ENCODE measurements around the gene ATP2C1. TPM values are rescaled to one million over a fixed set of nuclear protein-coding genes. Genes with fewer than 3 reads are reported as not detected.
"Not testable (repeated sequence)": the region's sequence is repeated elsewhere in the genome, so short reads cannot be mapped to it uniquely, and the experiment has no call there.

The ATP2C1 gene
- total RNA-seq, 1 donor from 2014 or later = 57.2 TPM

DNA sequence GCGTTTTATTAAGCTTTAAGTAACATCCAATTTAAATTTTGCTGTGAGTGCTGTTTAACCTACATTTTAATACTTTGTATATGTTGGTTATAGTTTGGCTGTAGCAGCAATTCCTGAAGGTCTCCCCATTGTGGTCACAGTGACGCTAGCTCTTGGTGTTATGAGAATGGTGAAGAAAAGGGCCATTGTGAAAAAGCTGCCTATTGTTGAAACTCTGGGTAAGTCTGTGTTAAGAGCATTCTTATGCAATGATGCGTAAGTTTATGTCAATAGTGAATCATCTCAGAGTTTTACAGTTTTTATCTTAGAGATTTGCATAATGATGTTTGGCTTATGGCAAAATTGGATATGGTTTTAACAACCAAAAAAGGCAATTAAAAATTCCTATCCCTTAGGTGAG, 70.0 kb downstream of the ATP2C1 start:
- no peak for DNase-seq (ENCODE audit: missing footprints)
- intact Hi-C loops (cut with DNase I) = loop anchor here (5.0 kb wide), 1 partner anchor 72 kb away; the partner anchor contains the start of gene ATP2C1
- no peak for ATAC-seq

DNA sequence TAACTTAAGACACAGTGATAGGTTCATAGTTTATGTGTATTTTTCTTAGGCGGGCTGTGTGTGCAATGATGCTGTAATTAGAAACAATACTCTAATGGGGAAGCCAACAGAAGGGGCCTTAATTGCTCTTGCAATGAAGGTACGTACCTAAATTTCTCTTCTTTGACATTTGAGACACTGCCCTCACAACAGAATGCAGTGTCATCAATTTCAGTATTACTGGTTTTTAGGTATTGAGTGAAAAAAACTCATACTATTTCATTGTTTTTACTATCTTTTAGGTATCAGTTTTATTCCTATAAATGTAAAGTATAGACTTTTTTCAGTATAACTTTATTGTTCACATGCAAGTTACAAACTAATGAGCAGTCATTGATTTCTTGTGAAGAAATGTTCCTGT, 73.4 kb downstream of the ATP2C1 start:
- no peak for DNase-seq (ENCODE audit: missing footprints)
- ATAC-seq = no peak
- intact Hi-C loops (cut with DNase I) = no loop called here

DNA sequence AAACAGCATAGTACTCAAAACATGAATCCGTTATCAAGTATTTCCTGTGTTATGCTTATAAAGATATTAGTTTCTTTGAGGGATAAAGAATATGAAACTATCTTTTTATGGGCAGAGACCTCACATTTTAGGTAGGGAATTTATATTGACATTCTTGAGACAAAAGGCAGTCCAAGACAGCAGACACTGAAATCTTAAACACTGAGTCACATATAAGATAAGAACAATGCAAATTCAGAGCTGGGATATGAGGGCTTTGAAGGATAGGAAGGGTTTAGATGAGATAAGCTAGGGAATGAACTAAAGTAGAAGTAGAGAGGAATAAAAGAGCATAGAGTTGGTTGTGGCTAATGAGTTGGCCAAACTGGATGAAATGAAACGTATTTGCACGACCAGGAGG, 74.3 kb downstream of the ATP2C1 start:
- ATAC-seq (no peak), DNase-seq (ENCODE audit: missing footprints) (no peak)
- intact Hi-C loops (cut with DNase I) = no loop called here

DNA sequence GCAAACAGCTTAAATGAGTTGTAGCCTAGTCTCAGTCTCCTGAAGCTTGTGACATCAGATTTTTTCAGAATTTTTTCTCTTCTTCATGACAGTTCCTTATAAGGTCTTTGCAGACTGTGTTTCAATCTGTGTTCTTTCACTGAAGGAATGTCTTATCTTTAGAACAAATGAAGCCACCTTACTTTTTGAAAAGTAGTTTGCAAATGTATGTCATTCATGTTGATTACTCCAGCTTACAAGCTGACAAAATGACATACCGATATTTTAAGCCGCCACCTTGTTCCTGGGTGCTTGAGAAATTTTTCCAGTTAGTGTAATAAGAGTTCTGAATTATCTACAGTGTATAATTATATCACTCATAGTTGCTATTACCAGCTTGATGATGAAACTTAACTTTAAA, 75.7 kb downstream of the ATP2C1 start:
- intact Hi-C loops (cut with DNase I) = no loop called here
- DNase-seq (ENCODE audit: missing footprints) (no peak), ATAC-seq (no peak)

DNA sequence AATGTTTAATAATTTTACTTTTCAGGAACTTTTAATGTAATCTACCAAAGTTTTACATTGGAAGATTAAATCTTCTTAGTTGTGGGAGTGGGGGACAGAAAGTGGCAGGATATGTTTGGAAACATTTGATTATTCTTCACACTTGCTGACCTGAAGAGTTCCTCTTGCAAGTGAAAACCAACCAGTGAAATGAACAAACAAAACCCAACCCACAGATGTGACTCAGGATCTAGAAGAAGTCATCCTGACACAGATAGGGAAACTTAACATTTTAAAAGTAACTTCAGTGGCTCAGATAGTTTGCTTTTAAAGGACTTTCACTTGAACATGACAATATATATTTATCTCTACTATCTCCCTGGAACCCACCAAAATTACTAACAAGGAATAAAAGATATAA, 77.3 kb downstream of the ATP2C1 start:
- ATAC-seq (no peak), DNase-seq (ENCODE audit: missing footprints) (no peak)
- intact Hi-C loops (cut with DNase I) = no loop called here

DNA sequence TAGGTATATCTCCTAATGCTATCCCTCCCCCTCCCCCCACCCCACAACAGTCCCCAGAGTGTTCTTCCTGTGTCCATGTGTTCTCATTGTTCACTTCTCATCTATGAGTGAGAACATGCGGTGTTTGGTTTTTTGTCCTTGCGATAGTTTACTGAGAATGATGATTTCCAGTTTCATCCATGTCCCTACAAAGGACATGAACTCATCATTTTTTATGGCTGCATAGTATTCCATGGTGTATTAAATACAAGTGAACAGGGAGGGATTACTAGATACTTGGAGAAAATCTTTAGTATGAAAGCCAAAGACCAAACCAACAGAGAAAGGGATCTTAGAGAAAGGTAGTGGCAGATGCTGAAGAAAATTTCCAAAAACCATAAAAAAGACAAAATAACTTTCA, 78.7 kb downstream of the ATP2C1 start:
- ATAC-seq; intact Hi-C loops (cut with DNase I): not testable (repeated sequence)

DNA sequence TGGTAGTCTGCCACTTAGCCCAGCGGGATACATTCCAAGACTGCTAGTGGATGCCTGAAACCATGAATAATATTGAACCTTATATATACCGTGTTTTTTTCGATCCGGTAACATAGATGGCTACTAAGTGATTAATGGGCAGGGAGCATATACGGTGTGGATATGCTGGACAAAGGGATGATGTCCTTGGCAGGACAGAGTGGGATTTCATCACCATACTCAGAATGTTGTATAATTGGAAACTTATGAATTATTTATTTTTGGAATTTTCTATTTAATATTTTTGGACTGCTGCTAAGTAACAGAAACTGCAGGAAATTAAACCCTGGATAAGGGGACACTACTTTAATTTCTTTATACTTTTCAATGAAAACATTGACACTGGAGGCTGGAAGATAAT, 79.5 kb downstream of the ATP2C1 start:
- intact Hi-C loops (cut with DNase I) = no loop called here
- no peak for DNase-seq (ENCODE audit: missing footprints)
- ATAC-seq = no peak

More for the DNA sequence above, 78.7 kb downstream of the ATP2C1 start:
- not testable (repeated sequence) for DNase-seq (ENCODE audit: missing footprints)

DNA sequence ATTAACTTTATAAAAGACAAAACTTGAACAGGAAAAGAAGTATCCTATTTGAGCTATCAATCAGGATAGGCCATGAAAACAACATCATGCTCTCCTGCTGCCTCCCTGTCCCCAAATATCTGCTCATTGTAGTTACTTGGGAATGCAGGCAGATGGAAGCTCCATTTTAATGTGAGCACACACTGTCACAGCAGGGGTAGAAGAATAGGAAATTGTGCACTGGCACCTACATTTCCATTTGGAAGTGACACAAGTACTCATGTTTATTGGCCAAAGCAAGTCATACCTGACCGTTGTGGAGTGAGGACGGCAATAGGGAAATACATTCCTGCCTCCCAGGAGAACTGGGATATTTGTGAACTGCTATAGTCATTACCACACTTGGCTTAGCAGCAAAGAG, 80.3 kb downstream of the ATP2C1 start:
- DNase-seq (ENCODE audit: missing footprints) = no peak
- ATAC-seq = no peak
- intact Hi-C loops (cut with DNase I) = no loop called here

DNA sequence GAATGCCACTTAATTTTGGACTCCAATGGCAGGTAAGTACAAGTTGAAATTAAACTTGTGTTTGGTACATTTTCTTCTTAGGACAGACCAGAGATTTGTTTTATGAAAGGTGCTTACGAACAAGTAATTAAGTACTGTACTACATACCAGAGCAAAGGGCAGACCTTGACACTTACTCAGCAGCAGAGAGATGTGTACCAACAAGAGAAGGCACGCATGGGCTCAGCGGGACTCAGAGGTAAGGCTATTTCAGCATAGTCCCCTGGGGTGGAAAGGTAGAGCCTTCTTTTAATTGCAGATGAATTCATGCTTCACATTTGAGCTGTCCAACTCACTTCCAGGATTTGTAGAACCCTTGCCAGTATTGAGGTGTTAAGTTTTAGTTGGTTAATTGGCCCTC, 81.4 kb downstream of the ATP2C1 start:
- ATAC-seq = no peak
- DNase-seq (ENCODE audit: missing footprints) = no peak
- intact Hi-C loops (cut with DNase I) = no loop called here

DNA sequence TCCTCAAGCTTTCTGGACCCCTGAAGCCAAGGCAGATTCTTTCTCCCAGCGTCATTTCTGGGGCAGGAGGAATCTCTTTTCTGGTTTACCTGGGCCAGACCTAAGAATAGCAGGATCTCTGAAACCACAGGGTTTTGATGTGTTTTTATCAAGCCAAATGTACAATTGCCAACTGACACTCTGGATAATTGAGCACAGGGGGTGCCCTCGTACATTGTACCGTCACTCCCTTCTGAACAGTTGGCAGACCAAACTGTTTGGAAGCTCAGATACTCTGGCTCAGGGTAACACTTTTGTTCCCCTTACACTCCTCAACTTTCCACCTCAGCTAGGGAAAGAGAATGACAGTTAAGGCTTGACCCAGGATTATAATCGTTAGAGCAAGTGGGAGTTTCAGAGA, 82.8 kb downstream of the ATP2C1 start:
- intact Hi-C loops (cut with DNase I) = no loop called here
- ATAC-seq (peak; percentile 74), DNase-seq (ENCODE audit: missing footprints) (no peak)

DNA sequence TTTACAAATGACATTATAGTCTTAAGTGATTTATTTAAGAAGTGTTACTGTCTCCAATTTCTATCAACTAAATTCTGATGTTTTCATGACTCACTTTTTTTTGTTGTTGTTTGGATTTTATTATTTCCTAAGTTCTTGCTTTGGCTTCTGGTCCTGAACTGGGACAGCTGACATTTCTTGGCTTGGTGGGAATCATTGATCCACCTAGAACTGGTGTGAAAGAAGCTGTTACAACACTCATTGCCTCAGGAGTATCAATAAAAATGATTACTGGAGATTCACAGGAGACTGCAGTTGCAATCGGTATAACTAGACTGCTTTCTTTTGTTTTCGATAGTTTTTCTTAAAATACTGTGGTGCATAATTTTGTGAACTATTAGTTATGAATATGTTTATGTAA, 85.2 kb downstream of the ATP2C1 start:
- DNase-seq (ENCODE audit: missing footprints) = no peak
- intact Hi-C loops (cut with DNase I) = no loop called here
- no peak for ATAC-seq

DNA sequence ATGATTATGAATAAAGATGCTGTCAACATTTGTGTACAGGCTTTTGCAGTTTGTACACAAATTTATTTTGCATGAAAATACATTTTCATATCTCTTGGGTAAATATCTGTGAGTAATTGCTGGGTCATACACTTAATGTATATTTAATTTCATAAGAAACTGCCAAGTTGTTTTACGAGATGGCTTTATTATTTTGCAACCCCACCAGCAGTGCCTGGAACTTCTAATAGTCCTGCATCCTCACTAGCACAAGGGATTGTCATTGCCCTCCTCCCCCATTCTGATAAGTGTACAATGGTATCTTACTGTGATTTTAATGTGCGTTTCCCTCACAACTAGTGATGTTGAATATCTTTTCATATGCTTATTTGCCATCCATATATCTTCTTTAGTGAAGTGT, 87.6 kb downstream of the ATP2C1 start:
- ATAC-seq = no peak
- intact Hi-C loops (cut with DNase I) = no loop called here
- no peak for DNase-seq (ENCODE audit: missing footprints)

DNA sequence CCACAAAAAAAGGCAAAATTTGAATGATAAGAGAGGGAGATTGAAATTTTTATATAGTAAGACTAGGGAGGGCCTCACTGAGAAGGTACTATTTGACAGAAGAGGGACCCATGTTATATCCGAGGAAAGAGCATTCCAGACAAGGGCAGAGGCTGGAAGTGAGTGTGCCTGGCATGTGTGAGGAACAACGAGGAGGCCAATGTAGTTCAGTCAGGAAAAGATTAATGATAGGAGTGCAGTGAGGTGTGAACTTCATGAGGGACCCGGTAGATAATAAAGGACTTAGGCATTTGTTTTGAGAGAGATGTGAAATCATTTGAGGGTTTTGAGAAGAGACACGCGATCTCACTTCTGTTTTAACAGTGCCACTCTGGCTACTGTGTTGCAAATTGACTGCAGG, 96.4 kb downstream of the ATP2C1 start:
- intact Hi-C loops (cut with DNase I) = no loop called here
- DNase-seq (ENCODE audit: missing footprints) = no peak

DNA sequence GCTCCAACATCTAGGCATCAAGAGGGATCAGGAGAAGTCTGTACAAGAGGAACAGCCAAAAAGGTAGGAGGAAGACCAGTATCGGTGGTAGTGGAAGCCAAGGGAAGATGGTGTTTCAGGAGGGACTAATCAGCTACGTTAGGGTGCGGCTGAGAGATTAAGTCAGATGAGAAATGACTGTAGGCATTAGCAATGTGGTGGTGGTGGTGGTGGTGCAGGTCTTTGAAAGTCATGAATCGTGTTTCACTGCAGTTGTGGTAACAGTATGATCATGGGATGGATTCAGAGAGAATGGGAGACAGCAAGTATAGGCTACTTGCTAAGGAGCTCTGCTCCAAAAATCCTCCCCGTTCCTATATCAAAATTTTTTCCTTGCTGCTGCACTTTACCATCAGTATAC, 97.2 kb downstream of the ATP2C1 start:
- intact Hi-C loops (cut with DNase I) = no loop called here
- DNase-seq (ENCODE audit: missing footprints) = no peak
- no peak for ATAC-seq

More for the DNA sequence above, 96.4 kb downstream of the ATP2C1 start:
- ATAC-seq = no peak

DNA sequence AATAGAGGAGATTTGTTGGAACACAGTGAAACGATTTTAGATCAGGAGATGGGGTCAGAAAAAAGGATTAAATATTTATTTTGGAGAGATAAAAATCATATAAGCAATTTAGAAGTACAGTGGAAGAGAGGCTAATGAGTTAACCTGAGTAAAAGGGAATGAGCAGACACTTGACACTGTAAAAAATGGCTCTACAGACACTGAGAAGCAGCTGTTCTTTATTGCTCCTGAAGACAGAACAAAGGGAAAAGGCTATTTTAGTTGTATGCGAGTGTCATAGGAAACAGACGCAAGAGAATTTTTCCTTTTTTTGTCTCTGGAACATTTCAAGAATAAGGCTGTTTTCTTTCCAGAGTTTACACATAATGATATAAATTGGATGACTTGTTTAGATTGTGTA, 98.5 kb downstream of the ATP2C1 start:
- intact Hi-C loops (cut with DNase I) = no loop called here
- DNase-seq (ENCODE audit: missing footprints) = no peak
- ATAC-seq = no peak

DNA sequence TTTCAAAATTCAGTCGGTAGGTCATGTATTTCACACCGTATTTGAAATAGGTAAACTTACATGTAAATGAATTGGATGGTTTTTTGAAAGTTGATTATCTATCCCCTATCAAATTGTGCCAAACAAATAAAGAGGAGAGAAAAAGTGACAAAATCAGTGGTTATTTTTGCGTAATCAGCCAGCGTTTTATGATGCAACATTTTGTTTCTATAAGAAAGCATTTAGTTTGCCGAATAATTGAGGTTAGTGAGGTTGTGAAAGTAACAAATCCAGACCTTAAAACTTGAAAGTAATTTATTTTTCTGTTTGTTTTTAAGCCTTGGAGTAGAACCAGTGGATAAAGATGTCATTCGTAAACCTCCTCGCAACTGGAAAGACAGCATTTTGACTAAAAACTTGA, 103.4 kb downstream of the ATP2C1 start:
- no peak for ATAC-seq
- no peak for DNase-seq (ENCODE audit: missing footprints)
- intact Hi-C loops (cut with DNase I) = no loop called here

DNA sequence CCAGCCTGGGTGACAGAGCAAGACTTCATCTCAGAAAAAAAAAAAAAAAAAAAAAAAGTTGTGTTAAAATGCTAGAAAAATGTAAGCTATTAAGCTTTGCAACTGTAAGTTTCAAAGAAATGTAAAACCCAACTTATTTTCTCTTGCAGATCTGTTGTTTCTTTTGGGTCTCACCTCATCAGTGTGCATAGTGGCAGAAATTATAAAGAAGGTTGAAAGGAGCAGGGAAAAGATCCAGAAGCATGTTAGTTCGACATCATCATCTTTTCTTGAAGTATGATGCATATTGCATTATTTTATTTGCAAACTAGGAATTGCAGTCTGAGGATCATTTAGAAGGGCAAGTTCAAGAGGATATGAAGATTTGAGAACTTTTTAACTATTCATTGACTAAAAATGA, 107.2 kb downstream of the ATP2C1 start:
- DNase-seq (ENCODE audit: missing footprints) (no peak), ATAC-seq (no peak)
- intact Hi-C loops (cut with DNase I) = no loop called here

DNA sequence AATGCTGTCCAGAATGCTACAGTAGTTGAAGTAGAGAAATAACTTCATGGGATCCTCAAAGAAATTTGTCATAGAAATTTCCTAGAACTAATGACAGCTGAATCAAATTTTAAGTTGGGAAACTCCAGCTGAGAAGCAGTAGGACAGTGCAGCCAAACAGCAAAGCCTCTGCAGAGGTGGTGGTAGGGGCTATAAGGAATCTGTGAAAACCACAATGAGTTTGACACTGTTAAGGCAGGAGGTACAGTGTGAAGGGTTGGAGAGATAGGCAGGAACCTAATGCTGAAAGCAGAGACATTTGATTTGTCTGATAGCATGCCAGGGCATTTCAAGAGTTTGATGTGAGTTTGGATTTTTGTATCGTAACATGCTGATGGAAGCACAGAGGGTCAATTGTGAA, 110.7 kb downstream of the ATP2C1 start:
- no peak for ATAC-seq

DNA sequence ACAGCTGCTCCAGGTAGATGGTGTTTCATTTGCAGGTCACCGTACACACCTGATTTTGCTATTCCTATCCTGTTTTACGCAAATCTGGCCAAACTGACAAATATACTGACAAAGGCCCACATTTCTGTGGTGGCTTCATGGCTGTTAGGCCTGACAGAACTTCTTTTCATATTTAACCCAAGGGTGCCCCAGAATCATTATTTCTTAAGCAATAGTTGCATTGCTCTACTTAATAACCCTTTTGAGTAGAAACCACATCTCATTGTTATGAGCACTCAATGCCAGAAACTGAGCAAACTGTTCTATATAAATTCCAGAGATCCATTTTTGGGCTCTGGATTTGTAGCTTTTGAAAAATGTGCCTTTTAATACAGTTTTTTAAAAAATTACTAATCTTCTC, 113.4 kb downstream of the ATP2C1 start:
- ATAC-seq (no peak), DNase-seq (ENCODE audit: missing footprints) (no peak)
- intact Hi-C loops (cut with DNase I) = no loop called here

More for the DNA sequence above, 110.7 kb downstream of the ATP2C1 start:
- no peak for DNase-seq (ENCODE audit: missing footprints)
- intact Hi-C loops (cut with DNase I) = no loop called here

DNA sequence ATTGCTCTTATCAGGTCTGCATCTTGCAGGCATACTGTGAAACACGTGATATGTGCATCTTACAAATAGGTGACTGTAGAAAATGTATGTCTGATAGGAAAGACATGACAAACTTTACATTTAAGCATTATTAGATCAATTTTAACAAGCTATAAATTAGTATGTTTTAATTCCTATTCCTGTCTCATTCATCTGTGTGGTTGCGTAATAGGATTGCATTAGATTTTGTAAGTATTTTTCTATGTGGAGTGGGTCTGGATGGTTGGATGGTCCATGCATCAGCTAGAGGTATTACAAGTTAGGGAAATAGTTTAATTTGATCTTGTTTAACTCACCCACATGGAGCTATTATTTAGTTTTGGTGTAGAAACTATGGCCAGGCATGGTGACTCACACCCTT, 113.9 kb downstream of the ATP2C1 start:
- intact Hi-C loops (cut with DNase I) = no loop called here
- ATAC-seq (no peak), DNase-seq (ENCODE audit: missing footprints) (no peak)

DNA sequence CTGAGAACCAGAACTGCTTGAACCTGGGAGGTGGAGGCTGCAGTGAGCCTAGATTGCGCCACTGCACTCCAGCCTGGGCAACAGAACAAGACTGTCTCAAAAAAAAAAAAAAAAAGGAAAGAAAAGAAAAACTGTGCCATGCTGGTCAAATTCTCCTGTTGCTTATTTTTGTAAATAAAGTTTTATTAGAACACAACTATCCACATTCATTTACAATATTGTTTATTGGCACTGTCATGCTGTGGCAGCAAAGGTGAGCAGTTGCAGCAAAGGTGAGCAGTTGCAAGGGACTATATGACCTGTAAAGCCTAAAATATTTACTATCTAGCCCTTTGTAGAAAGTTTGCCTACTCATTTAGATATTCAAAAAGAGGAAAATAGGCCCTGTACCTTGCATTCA, 114.4 kb downstream of the ATP2C1 start:
- intact Hi-C loops (cut with DNase I) = no loop called here
- DNase-seq (ENCODE audit: missing footprints) (no peak), ATAC-seq (no peak)

DNA sequence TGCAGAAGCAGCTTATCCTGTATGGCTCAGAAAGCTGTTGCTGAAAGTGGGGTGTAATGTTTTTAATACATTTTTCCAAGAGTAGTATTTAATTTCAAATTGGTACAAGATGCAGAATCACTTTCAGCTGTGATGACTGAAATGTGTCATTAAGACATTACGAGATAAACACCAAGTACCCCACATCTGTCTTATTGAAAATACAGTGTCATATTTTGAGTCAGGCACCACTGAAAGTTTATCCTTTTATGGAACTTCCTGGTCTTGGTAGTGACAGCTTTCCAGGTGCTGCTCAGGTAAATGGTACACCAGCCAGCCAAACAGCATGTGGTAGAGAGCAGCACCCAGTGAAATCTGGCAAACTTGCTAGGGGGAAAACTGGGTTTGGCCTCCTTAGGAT, 115.8 kb downstream of the ATP2C1 start:
- DNase-seq (ENCODE audit: missing footprints) = no peak
- intact Hi-C loops (cut with DNase I) = no loop called here
- ATAC-seq = no peak
